OCI-LY1 (cell line): ENCODE measurements around the gene ZNF836.

Experiments
- H2AFZ ChIP-seq: fragments of 200-600 bp; sonication (generic), shearing (Covaris generic); 2 replicates; pipeline ENCODE4 v1.6.0; 2014; ENCODE audit warnings: antibody characterized with exemption, mild to moderate bottlenecking, low read length
- H3F3A ChIP-seq: fragments of 200-600 bp; sonication (generic), shearing (Covaris generic); 2 replicates; pipeline ENCODE4 v1.6.0; 2014; ENCODE audit warnings: mild to moderate bottlenecking, antibody characterized with exemption, low read length, moderate library complexity; ENCODE audit not compliant: insufficient read depth
- H3K27ac ChIP-seq: fragments of 200-600 bp; sonication (generic); 2 replicates; pipeline ENCODE4 v1.5.1; 2014; ENCODE audit warnings: low read length, mixed run types, mild to moderate bottlenecking, low read depth; ENCODE audit not compliant: poor library complexity, severe bottlenecking
- H3K27me3 ChIP-seq: fragments of 200-600 bp; sonication (generic); 2 replicates; pipeline ENCODE4 v1.6.0; 2014; ENCODE audit warnings: antibody characterized with exemption, mild to moderate bottlenecking, low read length, moderate library complexity; ENCODE audit not compliant: insufficient read depth
- H3K36me3 ChIP-seq: fragments of 200-600 bp; sonication (generic); 2 replicates; pipeline ENCODE4 v1.6.1; 2014; ENCODE audit warnings: mild to moderate bottlenecking, antibody characterized with exemption, low read length, moderate library complexity, mixed read lengths; ENCODE audit not compliant: insufficient read depth
- H3K4me1 ChIP-seq: fragments of 200-600 bp; sonication (generic); 2 replicates; pipeline ENCODE4 v1.5.1; 2014; ENCODE audit warnings: mild to moderate bottlenecking, low read length, moderate library complexity; ENCODE audit not compliant: insufficient read depth, severe bottlenecking
- H3K4me2 ChIP-seq: fragments of 200-600 bp; sonication (generic), shearing (Covaris generic); 2 replicates; pipeline ENCODE4 v1.6.1; 2014; ENCODE audit warnings: low read length
- H3K4me3 ChIP-seq: fragments of 200-600 bp; sonication (generic); 2 replicates; pipeline ENCODE4 v1.5.1; 2014; ENCODE audit warnings: low read length, low read depth, mild to moderate bottlenecking, mixed read lengths; ENCODE audit not compliant: poor library complexity, severe bottlenecking
- H3K79me2 ChIP-seq: fragments of 200-600 bp; shearing (Covaris generic); 2 replicates; pipeline ENCODE4 v1.6.1; 2016; ENCODE audit warnings: mixed run types, low read length, mixed read lengths; ENCODE audit not compliant: insufficient read depth
- H3K9ac ChIP-seq: fragments of 200-600 bp; sonication (generic), shearing (Covaris generic); 2 replicates; pipeline ENCODE4 v1.6.1; 2014; ENCODE audit warnings: mild to moderate bottlenecking, low read length, mixed read lengths
- H3K9me2 ChIP-seq: fragments of 200-600 bp; sonication (generic), shearing (Covaris generic); 2 replicates; pipeline ENCODE4 v1.6.1; 2014; ENCODE audit warnings: low read depth, mild to moderate bottlenecking, low read length, mixed read lengths
- H3K9me3 ChIP-seq: fragments of 200-600 bp; shearing (Covaris generic); 2 replicates; pipeline ENCODE4 v1.6.1; 2014; ENCODE audit warnings: low read length, mixed read lengths
- H4K20me1 ChIP-seq: fragments of 200-600 bp; sonication (generic), shearing (Covaris generic); 2 replicates; pipeline ENCODE4 v1.6.0; 2016; ENCODE audit warnings: mild to moderate bottlenecking, low read length; ENCODE audit not compliant: insufficient read depth
- CTCF ChIP-seq: fragments of 200-600 bp; sonication (generic), shearing (Covaris generic); IDR thresholded peaks from 2 replicates; pipeline ENCODE4 v1.5.1; 2017; ENCODE audit warnings: mild to moderate bottlenecking, antibody characterized with exemption, low read length, moderate library complexity, mixed read lengths
- EZH2 ChIP-seq: fragments of 200-600 bp; sonication (generic), shearing (Covaris generic); IDR thresholded peaks from 2 replicates; pipeline ENCODE4 v1.8.0; 2017; ENCODE audit warnings: borderline replicate concordance, mixed run types, mild to moderate bottlenecking, antibody characterized with exemption, low read length, moderate library complexity, mixed read lengths

The ZNF836 gene

DNA sequence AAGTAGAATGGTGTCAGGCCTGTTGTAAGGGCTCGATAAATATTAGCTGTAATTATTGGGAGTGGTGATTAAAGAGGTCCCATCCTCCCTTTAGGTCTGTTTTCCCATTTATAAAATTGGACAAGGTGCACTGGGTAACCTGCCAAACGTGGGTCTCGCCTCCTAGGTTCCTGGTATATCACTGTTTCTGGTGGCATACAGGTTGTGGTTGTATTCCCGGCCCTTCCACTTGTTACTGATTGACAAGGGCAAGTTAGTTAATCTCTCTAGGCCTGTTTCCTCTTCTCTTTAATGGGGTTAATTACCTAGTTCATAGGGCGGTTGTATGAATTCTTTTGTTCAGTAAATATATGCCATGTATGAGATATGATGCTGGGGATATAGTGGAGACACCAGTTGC lies 20.0 kb upstream of the ZNF836 start:
- Histone ChIP-seq H3K27ac (peak overlapping the region; percentile 87), H3K9me2 (no peaks in the 10 kb centered on the region), H3K4me3 (peak overlapping the region; percentile 91), H4K20me1 (no peaks in the 10 kb centered on the region), H2AFZ (no peak overlapping the region), H3K27me3 (no peaks in the 10 kb centered on the region), H3K4me1 (peaks cover 24% of the 10 kb centered on the region), H3K4me2 (peak overlapping the region; percentile 93), H3K9ac (peak overlapping the region; percentile 98), H3K36me3 (peaks cover 50% of the 10 kb centered on the region), H3K79me2 (peaks cover 57% of the 10 kb centered on the region), H3K9me3 (no peaks in the 10 kb centered on the region), H3F3A (no peaks in the 10 kb centered on the region)
- no peak for TF ChIP-seq EZH2
- no peak for TF ChIP-seq CTCF

DNA sequence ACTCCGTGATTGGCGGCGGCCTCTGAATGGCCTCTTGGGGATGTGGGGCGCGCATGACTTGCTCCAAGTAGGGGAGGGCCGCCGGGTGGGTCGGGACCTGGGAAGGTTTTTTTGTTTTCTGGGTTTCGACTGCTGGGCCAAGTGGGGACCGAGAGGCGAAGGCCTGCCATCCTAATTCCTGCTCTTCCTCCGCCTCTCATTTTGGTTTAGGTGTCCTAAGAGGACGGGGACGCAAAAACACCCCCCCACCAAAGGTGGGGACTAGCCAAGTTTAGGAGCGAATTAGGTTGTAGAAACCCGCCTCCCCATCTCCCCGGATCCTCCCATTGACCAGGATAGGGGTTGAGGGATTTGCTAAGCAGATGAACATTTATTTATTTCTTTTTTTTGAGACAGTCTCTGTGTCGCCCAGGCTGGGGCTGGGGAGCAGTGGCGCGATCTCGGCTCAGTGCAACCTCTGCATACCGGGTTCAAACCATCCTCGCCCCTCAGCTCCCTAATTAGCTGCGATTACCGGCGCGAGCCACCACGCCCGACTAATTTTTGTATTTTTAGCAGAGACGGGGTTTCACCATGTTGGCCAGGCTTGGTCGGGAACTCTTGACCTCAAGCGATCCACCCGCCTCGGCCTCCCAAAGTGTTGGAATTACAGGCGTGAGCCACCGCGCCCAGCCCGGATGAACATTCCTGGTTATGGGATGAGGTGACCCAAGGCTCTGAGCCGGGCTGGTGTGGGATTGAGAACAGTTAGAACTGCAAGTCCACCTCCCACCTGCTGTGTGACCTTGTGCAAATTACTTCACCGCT lies 19.3 kb upstream of the ZNF836 start:
- TF ChIP-seq CTCF = no peak
- TF ChIP-seq EZH2 = no peak
- peaks cover 24% of the 10 kb centered on the region for H3K4me1 ChIP-seq
- H2AFZ ChIP-seq = no peak overlapping the region
- no peaks in the 10 kb centered on the region for H3F3A ChIP-seq
- peak overlapping the region; percentile 91 for H3K4me3 ChIP-seq
- H3K4me2 ChIP-seq = peak overlapping the region; percentile 93
- no peaks in the 10 kb centered on the region for H3K9me3 ChIP-seq
- no peaks in the 10 kb centered on the region for H3K9me2 ChIP-seq
- peaks cover 43% of the 10 kb centered on the region for H3K36me3 ChIP-seq
- H3K27me3 ChIP-seq = no peaks in the 10 kb centered on the region
- peaks cover 50% of the 10 kb centered on the region for H3K79me2 ChIP-seq
- no peaks in the 10 kb centered on the region for H4K20me1 ChIP-seq
- H3K9ac ChIP-seq = peak overlapping the region; percentile 98
- peak overlapping the region; percentile 87 for H3K27ac ChIP-seq

DNA sequence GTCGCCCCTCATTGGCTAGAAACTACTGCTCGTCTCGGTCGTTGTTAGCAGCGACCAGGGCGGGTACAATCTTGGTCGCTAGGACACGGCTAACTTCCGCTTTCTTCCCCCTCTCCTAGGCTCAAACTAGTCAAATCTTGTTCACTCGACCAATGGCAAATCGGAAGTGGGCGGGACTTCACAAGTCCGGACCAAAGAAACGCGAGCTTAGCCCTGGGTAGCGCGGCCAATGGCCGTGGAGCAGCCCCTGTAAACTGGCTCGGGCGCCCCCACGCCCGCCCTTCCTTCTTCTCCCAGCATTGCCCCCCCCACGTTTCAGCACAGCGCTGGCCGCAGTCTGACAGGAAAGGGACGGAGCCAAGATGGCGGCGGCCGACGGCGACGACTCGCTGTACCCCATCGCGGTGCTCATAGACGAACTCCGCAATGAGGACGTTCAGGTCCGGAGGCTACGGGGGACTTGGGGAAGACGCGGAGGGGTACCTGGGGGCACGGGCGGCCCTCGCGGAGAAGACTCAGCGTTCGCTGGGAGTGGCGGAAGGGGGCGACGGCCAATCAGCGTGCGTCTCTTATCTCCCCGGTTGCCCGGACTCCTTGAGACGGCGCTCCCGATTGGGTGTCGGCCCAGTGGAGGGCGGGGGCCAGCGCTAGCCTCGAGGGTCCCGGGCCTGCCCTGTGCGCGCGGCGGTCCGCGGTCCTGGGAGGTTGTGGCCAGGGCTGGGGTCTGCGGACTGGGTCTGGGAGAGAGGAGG lies 18.5 kb upstream of the ZNF836 start, which contains the start of gene PPP2R1A:
TSS of gene PPP2R1A (plus strand) at position 318 of the 752 bp plus-strand sequence. CDS start at position 363, 45 bp downstream.
- H3K9me3 ChIP-seq = no peaks in the 10 kb centered on the region
- no peaks in the 10 kb centered on the region for H3F3A ChIP-seq
- 0 out of 2 replicates have a peak within 1 kb of the TSS, but pooled peaks have one; percentile 7 for H2AFZ ChIP-seq
- H3K4me2 ChIP-seq = peak within 1 kb of the TSS; percentile 93
- H3K27me3 ChIP-seq = no peaks in the 10 kb centered on the region
- peak within 1 kb of the TSS; percentile 98 for H3K9ac ChIP-seq
- H4K20me1 ChIP-seq = no peaks in the 10 kb centered on the region
- H3K4me1 ChIP-seq = peaks cover 24% of the 10 kb centered on the region
- H3K4me3 ChIP-seq = peak within 1 kb of the TSS; percentile 91
- peaks cover 35% of the 10 kb centered on the region for H3K36me3 ChIP-seq
- peak within 1 kb of the TSS; percentile 90 for H3K27ac ChIP-seq
- no peaks in the 10 kb centered on the region for H3K9me2 ChIP-seq
- TF ChIP-seq EZH2 (no peak), CTCF (no peak)
- H3K79me2 ChIP-seq = peaks cover 42% of the 10 kb centered on the region
